Activated naive CD4-positive, alpha-beta T cell treated with anti-CD3 and anti-CD28 coated beads, Interleukin-2, amount 50 U/mL, for 16 hours (primary cell): ENCODE measurements around the gene COBL.

Experiments used
- DNase-seq: peaks from one replicate; pipeline ENCODE4 v3.0.0-alpha.2; 2020

COBL gene

DNA sequence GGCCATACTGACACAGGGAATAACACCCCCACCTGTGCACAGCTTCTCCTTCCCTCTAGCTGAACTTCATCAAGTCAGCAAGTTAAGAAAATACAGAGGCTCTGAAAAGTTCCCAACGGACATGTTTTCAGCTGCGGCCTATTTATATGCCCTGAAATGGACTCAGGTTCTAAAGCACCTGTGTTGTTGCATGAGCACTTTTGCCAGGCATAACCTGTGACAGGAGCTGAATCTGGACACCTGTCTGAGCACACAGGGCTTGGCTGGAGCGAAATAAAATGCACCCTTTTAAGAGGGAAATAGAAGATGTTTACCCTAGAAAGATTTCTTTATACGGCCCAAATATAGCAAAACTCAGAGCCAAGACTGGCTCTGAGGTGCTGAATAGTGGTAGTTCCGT lies 46.7 kb downstream of the COBL start:
- DNase-seq, result no peak

DNA sequence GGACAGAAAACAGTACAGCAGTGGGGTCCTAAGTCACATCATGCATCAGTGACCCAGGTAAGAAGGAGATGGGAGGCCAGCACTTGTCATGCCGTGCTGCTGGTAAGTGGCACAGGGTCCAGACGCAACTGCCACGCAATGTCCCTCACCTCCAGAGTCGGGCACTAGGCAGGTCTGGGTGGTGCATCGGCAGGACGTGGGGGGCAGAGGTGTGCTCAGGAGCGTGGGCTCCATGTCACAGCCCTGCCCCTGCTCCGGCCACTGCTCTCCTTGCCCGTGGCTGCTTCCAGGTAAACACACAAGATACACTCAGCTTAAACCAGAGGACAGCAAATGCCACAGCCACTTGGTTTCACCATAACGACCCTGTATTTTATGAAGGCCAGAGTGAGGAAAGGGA lies 47.3 kb downstream of the COBL start:
- no peak for DNase-seq

DNA sequence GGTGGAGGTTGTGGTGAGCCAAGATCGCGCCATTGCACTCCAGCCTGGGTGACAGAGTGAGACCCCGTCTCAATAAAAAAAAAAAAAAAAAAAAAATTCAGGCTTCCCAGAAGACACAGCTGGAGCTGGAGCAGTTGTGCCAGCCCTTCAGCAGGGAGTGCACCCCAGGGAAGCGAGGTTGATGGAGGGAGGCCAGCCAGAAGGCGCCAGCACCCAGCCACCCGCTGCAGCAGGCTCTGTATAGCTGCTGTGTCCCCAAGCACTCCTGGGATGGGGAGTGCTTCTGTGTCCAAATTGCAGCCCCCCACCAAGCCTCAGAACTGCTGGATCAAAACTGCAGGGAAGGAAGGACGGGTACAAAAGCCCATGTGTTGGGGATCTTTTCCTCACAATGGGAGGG lies 47.8 kb downstream of the COBL start:
- no peak for DNase-seq

DNA sequence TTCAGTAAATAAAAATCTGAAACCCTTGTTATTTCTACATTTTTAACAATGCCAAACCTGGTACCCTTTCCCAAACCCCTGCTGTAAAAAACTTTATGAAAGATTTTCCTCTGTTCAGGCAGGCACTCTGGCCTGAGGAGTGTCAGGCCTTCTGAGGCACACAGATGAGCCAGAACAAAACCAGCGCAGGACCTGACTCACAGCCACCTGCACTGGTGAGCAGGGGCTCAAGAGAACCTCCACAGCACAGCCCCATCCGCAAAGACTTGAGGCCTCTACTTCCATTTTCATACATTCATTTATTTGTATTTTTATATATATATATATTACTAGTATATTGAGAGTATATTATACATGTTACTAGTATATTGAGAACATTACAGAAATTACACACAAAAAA lies 49.4 kb downstream of the COBL start:
- no peak for DNase-seq

DNA sequence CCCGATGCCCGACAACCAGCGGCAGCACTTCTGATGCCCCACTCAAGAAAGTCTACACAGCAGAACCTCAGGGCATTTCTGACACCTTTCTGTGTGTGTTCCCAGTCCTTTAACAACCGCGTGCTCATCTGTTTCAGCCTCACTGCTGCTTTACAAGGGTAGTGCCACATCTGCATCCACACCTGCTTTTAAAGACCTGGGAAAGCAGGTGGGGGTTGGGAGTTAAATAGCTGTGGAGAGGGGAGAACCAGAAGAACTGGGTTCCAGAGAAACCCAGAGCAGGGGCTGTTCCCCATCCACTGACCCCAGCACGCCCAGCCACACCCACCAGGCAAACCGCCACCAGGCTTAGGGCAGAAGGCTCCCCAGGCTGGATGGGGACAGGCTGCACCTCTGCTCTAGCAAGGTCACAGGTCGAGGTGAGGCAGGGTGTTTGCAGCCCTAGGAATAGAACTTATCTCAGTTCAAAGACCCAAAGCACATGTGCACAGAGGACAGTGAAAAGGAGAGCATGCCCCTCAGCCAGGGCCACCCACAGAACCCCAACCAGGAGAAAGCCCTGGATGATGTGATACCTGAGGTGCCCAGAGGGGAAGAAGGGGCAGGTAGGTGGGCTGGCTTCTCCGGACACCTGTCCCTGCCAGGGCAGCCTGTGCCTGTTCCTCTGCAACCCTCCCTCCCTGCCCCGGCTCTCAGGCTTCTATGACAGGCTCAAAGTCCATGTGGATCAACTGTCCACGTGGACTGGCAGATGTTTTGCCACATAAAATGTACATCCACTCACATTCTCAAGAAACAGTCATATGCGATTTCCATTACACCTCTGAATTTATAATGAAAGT lies 51.3 kb downstream of the COBL start:
- no peak for DNase-seq

DNA sequence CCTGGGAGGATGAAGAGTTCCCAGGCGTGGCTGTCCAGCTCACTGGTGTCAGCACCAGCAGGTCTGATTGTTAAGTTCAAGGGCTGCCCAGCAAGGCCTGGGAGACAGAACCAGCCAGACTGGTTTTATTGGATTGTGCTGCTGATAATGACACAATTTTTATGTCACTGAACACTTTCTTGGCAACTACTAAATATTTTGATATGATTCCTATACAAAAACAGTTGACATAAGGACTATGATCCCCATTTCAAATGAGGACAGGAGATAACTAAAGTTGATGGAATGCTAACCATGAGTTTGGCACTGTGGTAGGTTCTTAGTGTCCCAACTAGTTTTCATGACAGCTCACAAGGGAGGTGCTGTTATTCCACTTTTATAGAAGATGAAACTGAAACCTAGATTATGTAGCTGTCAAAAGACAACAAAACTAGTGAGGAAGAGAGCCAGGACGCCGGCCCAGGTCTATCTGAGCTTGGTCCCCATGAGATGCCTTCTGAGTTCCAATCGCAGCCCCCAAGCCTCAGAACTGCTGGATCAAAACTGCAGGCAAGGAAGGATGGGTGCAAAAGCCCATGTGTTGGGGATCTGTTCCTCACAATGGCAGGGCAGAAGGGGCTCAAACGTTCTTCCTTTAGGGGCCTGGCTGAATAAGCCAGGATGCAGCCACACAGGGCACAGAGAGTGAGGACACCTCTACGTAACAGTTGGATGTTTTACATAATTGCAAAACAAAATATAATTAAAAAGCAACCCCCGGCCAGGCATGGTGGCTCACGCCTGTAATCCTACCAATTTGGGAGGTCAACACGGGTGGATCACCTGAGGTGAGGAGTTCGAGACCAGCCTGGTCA lies 52.8 kb downstream of the COBL start:
- DNase-seq, result no peak

- no peak for DNase-seq
Measured at GRCh38 chr7:51262796-51263531, 53.6 kb downstream of the COBL start.

DNA sequence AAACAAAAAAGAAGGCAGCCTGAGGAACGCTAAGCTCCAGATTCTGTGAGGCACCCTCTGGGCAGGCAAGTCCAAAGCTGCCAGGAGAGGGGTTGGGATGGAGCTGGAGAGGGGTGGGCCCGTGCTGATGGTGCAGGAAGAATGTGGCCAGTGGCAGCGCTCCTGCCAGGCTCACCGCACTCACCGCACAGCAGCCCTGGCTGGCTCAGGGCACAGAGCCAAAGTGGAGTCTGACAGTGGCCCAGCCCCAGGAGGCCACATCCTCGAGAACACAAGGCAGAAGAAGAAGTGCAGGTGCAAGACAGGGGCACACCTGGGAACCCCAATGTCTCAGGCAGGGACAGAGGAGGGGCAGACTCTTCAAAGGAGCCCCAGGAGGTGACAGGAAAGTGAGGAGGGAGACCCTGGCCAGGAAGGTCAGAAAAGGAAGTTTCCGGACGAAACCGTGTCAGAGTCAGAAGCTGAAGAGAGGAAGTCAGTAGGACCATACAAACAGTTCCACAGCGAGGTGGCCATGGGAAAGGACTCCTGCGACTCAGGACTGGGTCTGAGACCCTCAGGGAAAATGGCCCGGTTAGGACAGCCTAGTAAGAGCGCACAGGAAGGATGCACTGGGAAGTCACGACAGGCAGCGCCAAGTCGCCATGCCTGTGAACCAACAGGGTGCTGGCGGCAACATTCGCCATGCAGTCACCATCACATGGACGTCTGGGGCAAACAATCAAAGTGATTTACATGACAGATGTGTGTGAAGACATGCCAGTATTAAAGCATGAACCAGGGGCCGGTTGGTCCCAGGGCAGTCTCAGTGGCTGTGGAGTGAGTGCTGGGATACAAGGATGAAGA lies 54.4 kb downstream of the COBL start:
- DNase-seq, result no peak

DNA sequence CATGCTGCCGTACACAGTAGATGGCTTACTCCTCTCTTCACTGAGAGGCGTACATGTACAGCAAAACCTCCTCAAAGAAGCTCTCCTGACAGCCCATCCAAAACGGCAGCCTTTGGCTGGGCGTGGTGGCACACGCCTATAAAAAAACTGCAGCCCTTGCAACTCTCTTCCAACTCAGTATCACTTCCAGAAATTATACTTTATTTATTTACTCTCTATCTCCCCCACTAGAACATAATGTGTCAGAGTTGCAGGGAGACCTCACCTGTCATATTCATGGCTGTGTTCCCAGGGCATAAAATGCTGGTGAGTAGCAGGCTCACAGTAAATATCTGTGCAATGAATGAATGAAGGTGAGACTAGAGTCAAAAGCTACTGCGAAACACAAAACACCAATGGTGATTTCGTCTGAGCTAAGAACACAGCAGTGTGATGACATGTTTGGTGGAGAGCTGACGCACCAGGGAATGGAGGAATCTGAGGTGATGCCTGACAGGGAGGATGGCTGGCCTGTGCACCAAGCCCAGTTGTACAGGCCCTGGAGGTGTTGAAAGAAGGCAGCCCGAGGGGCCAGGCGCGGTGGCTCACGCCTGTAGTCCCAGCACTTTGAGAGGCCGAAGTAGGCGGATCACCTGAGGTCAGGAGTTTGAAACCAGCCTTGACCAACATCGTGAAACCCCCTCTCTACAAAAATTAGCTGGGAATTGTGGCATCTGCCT lies 55.3 kb downstream of the COBL start:
- no peak for DNase-seq

- no peak for DNase-seq
Measured at GRCh38 chr7:51260516-51260915, 56.1 kb downstream of the COBL start.

DNA sequence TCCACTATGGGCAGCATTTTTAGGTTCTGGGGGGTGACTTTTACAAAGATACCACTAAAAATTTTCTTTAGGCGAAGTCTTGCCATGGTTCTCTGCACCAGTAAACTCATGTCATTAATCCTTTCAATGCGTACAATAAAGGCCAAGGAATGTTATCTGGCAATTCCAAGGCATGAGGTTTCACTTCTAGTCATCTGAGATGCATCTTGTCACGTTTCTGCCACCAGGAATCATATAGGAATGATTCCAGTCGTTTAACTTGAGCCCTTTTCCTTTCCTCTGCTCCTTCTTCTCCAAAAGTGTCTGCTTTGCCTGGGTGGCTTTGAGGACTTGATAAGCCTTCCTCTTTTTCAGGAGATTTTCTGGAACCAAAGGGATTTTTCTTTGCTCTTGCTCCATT lies 56.8 kb downstream of the COBL start:
- DNase-seq, result no peak

DNA sequence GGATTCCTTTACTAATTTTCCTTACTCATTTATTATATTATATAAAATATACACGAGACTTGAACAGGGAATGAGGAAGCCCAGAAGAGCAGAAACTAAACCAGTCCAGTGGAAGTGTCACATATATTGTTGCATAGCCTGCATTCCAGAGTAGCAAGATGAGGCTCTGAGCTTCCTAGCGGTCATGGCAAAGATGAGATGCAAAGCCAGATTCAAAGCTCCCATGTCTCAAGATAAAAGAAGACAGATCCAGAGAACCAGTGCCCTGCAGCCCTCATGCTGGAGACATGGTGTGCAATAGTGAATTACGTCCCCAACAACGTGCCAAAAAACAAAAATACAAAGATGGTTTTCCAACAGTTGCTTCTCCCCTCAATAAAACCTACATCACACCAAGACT lies 59.7 kb downstream of the COBL start:
- no peak for DNase-seq

GRCh38 chr7:51256209-51256781 lies 60.3 kb downstream of the COBL start:
- DNase-seq, result no peak

DNA sequence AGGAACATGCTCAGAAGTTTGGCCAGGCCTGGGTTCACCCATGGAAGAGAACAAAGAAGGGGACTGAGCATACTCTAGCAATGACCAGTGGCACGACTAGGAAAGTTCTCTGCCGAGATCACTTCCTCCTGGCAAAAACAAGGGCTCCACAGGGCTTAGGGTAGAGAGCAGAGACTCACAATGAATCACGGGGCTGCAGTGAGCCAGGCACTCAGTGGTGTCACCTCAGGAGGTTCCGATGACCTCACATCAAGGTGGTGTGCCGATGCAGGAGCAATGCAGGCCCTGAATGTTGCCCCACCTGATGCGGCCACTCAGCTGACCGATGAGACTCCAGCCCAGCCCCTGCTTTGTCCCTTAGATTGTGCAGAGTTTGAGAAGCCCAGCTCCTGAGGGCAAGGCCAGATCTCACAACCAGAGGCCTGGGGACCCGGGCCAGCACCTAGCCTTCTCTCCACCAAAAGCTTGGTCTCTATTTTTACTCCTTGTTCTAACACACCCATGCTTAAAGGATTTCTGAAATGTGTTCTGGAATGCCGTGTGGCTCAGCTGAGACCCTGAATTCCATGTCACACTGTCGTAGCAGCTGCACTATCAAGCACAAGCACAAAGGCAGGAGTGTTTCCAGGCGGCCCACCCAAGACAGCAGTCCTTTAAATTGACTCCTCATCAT lies 60.9 kb downstream of the COBL start:
- DNase-seq, result no peak

DNA sequence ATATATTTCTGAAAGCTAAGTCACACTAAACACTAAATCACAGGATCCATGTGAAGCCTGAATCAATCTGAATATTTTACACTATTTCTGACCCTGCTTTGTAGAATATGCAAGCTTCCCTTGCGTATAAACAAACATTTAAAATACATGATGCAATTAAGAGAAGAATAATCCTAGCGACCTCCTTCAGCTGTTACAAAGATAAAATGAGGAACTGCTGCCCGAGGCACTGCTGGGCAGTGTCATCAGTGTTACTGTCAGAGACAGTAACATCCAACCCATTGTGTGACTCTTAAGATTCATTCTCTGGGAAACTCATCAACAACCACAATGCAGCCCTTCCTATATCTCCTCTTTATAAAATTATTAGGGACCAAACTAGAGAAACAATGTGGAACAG lies 61.6 kb downstream of the COBL start:
- DNase-seq, result no peak

DNA sequence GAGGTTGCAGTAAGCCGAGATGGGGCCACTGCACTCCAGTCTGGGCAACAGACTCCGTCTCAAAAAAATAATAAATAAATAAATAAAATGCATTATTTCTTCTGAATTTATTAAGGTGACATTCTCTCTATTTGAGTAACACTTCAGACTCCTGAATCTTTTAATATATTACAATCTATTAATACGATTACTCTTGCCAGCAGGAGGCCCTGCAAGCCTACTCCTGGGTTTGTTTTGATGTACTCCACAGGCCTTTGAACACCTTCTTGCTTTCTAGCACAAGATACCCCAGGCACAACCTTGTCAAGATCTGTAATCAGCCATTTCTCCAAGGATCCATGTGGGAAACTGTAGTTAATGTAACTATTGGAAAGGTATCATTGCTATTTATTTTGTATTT lies 63.5 kb downstream of the COBL start:
- no peak for DNase-seq

GRCh38 chr7:51251290-51251689 lies 65.3 kb downstream of the COBL start:
- no peak for DNase-seq

DNA sequence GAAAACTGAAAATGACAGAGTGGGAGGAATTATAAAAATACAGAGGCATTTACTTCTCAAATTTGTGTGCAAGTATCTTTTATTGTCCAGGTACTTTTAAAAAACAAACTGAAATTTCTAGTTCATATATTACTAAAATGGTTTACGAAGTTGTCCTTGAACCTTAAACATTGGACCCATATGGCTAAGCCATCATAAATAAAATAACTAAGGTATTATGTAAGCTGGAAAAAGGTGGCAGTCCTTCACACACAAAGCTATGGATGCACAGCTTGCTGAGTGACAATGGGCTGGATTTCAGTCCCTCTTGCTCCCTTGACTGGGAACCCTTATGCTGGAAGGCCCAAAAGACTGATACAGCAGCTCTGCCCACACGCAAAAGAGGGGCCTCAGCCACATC lies 66.1 kb downstream of the COBL start:
- no peak for DNase-seq

- no peak for DNase-seq
Measured at GRCh38 chr7:51249991-51250390, 66.6 kb downstream of the COBL start.

DNA sequence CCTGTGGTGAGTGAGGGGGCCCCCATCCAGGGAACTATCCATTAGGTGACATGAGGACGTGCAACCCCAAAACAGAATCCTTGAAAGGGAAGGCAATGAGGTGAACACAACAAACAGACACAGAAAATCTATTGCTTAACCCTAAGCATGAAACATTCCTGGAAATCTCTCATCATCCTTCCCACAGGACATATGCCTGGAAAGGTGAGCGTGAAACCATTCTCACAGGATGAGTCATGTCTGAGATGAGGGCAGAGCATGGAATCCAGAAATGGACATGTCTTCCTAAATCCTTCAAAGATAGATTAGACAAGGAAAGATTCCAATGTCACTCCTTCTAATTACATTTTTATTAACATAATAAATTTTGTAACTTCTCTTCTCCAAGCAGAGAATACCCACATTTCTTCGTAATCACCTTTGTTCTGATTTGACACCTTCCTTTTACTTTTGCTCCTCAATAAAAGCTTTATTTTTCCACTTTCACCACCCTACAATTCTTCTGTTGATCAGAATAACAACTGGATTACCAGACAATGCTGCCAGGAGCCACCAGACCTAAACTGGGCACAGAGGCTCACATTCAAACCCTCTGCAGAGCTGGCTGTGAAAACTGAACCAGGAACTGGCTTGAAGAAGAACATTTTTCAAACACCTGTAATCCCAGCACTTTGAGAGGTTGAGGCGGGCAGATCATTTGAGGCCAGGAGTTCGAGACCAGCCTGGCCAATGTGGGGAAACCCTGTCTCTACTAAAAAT lies 67.2 kb downstream of the COBL start:
- no peak for DNase-seq
